Caco-2 (cell line): ENCODE results near the gene KCNQ1OT1. TPM values are rescaled to one million over a fixed set of nuclear protein-coding genes. Genes with fewer than 3 reads are reported as not detected.

Experiments
- BruUV-seq: library from RNA; stranded (reverse); fragments of 400-500 nt; replicated peaks from 2 replicates; lab custom pipeline; 2021; lab: Mats Ljungman, UMichigan
- CTCF ChIA-PET: fragments of 300-600 bp; sonication (Branson Sonifier 250); formaldehyde crosslinking; loops from one replicate; lab custom pipeline; 2022; ENCODE audit warnings: antibody characterized with exemption; lab: Charles Lee
- POLR2A ChIA-PET: fragments of 300-600 bp; sonication (Branson Sonifier 250); formaldehyde crosslinking; loops from one replicate; lab custom pipeline; 2022; ENCODE audit warnings: antibody characterized with exemption; lab: Charles Lee
- DNase-seq, 2 experiments: peaks; one replicate each; pipeline versions ENCODE4 v3.0.0 to v3.0.0-alpha.2; 2020 to 2022
- H3K27me3 ChIP-seq: replicated peaks from 2 replicates; pipeline ENCODE4 v1.6.0; 2011; ENCODE audit warnings: low read length; ENCODE audit not compliant: control insufficient read depth, insufficient read depth
- H3K36me3 ChIP-seq: 2 replicates; pipeline ENCODE4 v1.5.1; 2011; ENCODE audit warnings: low read length; ENCODE audit not compliant: control insufficient read depth, insufficient read depth
- H3K4me1 ChIP-seq: fragments of 250-450 bp; sonication (Bioruptor Pico); 2 replicates; pipeline ENCODE4 v1.5.1; 2020; ENCODE audit warnings: mild to moderate bottlenecking
- H3K4me3 ChIP-seq: 2 replicates; pipeline ENCODE4 v1.5.1; 2011; ENCODE audit warnings: low read depth, mild to moderate bottlenecking, control low read depth, low read length
- H3K9me3 ChIP-seq: fragments of 250-450 bp; sonication (Bioruptor Pico); 2 replicates; pipeline ENCODE4 v1.5.1; 2020; ENCODE audit warnings: mild to moderate bottlenecking, moderate library complexity
- H3K27ac Mint-ChIP-seq: one replicate; pipeline ENCODE4 v1.8.0; 2022; ENCODE audit warnings: mixed read lengths; ENCODE audit not compliant: unreplicated experiment
- H3K27me3 Mint-ChIP-seq: one replicate; pipeline ENCODE4 v1.8.0; 2022; ENCODE audit warnings: mixed read lengths; ENCODE audit not compliant: insufficient read depth, unreplicated experiment
- H3K36me3 Mint-ChIP-seq: one replicate; pipeline ENCODE4 v1.8.0; 2022; ENCODE audit warnings: mild to moderate bottlenecking, mixed read lengths; ENCODE audit not compliant: insufficient read depth, unreplicated experiment
- H3K4me1 Mint-ChIP-seq: one replicate; pipeline ENCODE4 v1.8.0; 2022; ENCODE audit warnings: low read depth, mixed read lengths; ENCODE audit not compliant: unreplicated experiment
- H3K4me3 Mint-ChIP-seq: one replicate; pipeline ENCODE4 v1.8.0; 2022; ENCODE audit warnings: mild to moderate bottlenecking, moderate library complexity, mixed read lengths; ENCODE audit not compliant: unreplicated experiment
- H3K9me3 Mint-ChIP-seq: one replicate; pipeline ENCODE4 v1.8.0; 2022; ENCODE audit warnings: mixed read lengths; ENCODE audit not compliant: unreplicated experiment
- CTCF ChIP-seq, 2 experiments: fragments of 200-600 bp in 1 of 2; IDR thresholded peaks; 1 replicate in 1 of 2; 2 replicates in 1 of 2; pipeline versions ENCODE4 v1.5.1 to v1.8.0; 2011 to 2022; ENCODE audit warnings: antibody characterized with exemption in 1 of 2, control low read depth in 1 of 2, inconsistent platforms in 1 of 2, low read depth in 1 of 2, low read length in 1 of 2, mild to moderate bottlenecking in 1 of 2, moderate library complexity in 1 of 2; ENCODE audit not compliant: insufficient read depth in 1 of 2, severe bottlenecking in 1 of 2, unreplicated experiment in 1 of 2
- intact Hi-C: fragments of 100-400 bp; cut with micrococcal nuclease; formaldehyde crosslinking; loops from one replicate; pipeline ENCODE4 v1.10.0; 2022; ENCODE audit not compliant: unreplicated experiment
- total RNA-seq: library from RNA; stranded (reverse); gene quantifications from 2 replicates; pipeline ENCODE4 v1.2.3, GENCODE V29; 2022

KCNQ1OT1 gene
- total RNA-seq, 1 experiment from 2014 or later, result 7.5 TPM

DNA sequence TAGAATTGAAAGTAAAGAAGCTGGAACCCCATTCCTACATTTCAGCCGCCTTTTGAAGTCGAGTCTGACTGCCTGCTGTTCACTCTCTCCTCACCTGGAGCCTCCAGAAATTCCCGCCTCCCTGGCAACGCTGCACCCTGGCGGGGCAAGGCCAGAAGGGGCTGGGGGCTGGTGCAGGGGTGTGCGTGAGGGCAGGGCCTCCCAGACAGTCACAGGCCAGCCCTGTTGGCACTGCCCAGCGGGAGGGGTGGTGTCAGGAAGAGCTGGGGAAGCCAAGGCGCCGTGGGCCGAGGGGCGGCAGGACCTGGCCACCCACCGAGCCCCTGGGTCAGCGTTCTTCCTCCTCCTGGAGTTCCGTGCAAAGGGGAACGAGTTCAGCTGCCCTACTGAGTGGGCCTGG is 123.2 kb downstream of the KCNQ1OT1 start:
- Mint-ChIP-seq H3K27me3 (no peaks in the 10 kb centered on the region), H3K36me3 (no peaks in the 10 kb centered on the region), H3K27ac (no peak overlapping the region), H3K4me1 (peaks cover 6% of the 10 kb centered on the region), H3K4me3 (no peak overlapping the region), H3K9me3 (no peaks in the 10 kb centered on the region)
- no peaks in the 10 kb centered on the region for H3K27me3 ChIP-seq
- H3K36me3 ChIP-seq, result no peaks in the 10 kb centered on the region
- H3K9me3 ChIP-seq, result no peaks in the 10 kb centered on the region
- no peak for TF ChIP-seq CTCF (IDR thresholded peaks at IDR 0.05; ENCODE audit: insufficient read depth in 1 of 2, low read depth in 1 of 2, low read length in 1 of 2, severe bottlenecking in 1 of 2, unreplicated experiment in 1 of 2)
- no peak for DNase-seq
- no peak overlapping the region for H3K4me3 ChIP-seq
- H3K4me1 ChIP-seq, result peaks cover 10% of the 10 kb centered on the region; the same call in 1 of the 2 replicates
- intact Hi-C loops, result no loop called here
- ChIA-PET CTCF (no interaction called here), POLR2A (no interaction called here)
- no TSS peak for BruUV-seq

GRCh38 chr11:2576111-2576510 is 123.7 kb downstream of the KCNQ1OT1 start:
- TF ChIP-seq CTCF (IDR thresholded peaks at IDR 0.05; ENCODE audit: insufficient read depth in 1 of 2, low read depth in 1 of 2, low read length in 1 of 2, severe bottlenecking in 1 of 2, unreplicated experiment in 1 of 2), result no peak
- Histone ChIP-seq H3K4me3 (no peak overlapping the region), H3K4me1 (peaks cover 10% of the 10 kb centered on the region; the same call in 1 of the 2 replicates), H3K9me3 (no peaks in the 10 kb centered on the region), H3K27me3 (no peaks in the 10 kb centered on the region), H3K36me3 (no peaks in the 10 kb centered on the region)
- Mint-ChIP-seq H3K27ac (no peak overlapping the region), H3K4me3 (no peak overlapping the region), H3K27me3 (no peaks in the 10 kb centered on the region), H3K4me1 (peaks cover 6% of the 10 kb centered on the region), H3K36me3 (no peaks in the 10 kb centered on the region), H3K9me3 (no peaks in the 10 kb centered on the region)
- no peak for DNase-seq
- ChIA-PET CTCF (no interaction called here), POLR2A (no interaction called here)
- no TSS peak for BruUV-seq
- intact Hi-C loops, result no loop called here

DNA sequence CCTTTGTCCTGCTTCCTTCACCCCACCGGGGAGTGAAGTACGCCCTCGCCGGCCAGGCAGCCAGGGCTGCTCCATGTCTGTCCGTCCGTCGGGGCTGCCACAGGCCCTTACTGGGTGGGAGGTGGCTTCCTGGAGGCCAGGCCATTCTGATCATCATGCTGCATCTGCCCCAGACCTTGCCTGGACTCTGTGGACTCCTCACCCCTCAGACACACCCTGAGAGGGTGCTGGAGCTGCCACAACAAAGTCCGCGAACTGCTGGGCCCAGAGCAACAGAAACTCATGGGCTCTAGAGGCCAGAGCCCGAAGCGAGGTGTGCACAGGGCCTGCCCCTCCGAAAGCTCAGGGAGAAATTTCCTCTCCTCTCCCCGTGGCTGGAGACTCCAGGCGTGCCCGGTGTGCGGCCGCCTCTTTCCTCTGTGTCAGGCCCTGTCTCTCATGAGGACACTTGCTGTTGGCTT is 124.2 kb downstream of the KCNQ1OT1 start:
- Histone ChIP-seq H3K9me3 (no peaks in the 10 kb centered on the region), H3K4me1 (peaks cover 10% of the 10 kb centered on the region; the same call in 1 of the 2 replicates), H3K36me3 (no peaks in the 10 kb centered on the region), H3K4me3 (no peak overlapping the region), H3K27me3 (no peaks in the 10 kb centered on the region)
- CTCF ChIA-PET, result no interaction called here
- Mint-ChIP-seq H3K4me1 (peaks cover 6% of the 10 kb centered on the region), H3K4me3 (no peak overlapping the region), H3K27ac (no peak overlapping the region), H3K27me3 (no peaks in the 10 kb centered on the region), H3K9me3 (no peaks in the 10 kb centered on the region), H3K36me3 (no peaks in the 10 kb centered on the region)
- intact Hi-C loops, result no loop called here
- DNase-seq, result no peak
- TF ChIP-seq CTCF (IDR thresholded peaks at IDR 0.05; ENCODE audit: insufficient read depth in 1 of 2, low read depth in 1 of 2, low read length in 1 of 2, severe bottlenecking in 1 of 2, unreplicated experiment in 1 of 2), result no peak
- no TSS peak for BruUV-seq
- POLR2A ChIA-PET, result no interaction called here
